Suprapubic skin (tissue), 4 donors: ENCODE results near the gene OR4C45. TPM values are rescaled to one million over a fixed set of nuclear protein-coding genes. Genes with fewer than 3 reads are reported as not detected.
"Not testable (repeated sequence)": the region's sequence is repeated elsewhere in the genome, so short reads cannot be mapped to it uniquely, and the experiment has no call there.

ENCODE experiments used
- DNase-seq, 2 donors: peaks; one replicate each; pipeline ENCODE4 v3.0.0-alpha.2; 2019; ENCODE audit warnings: low spot score in 2 of 2
- H3K27ac ChIP-seq: fragments of 200-600 bp; sonication (generic); one replicate; pipeline ENCODE4 v1.5.1; 2019
- H3K27me3 ChIP-seq: fragments of 200-600 bp; sonication (generic); one replicate; pipeline ENCODE4 v1.5.1; 2019
- H3K36me3 ChIP-seq: fragments of 200-600 bp; sonication (generic); one replicate; pipeline ENCODE4 v1.5.1; 2019
- H3K4me1 ChIP-seq: fragments of 200-600 bp; sonication (generic); one replicate; pipeline ENCODE4 v1.5.1; 2019
- H3K4me3 ChIP-seq: fragments of 200-600 bp; sonication (generic); one replicate; pipeline ENCODE4 v1.5.1; 2019; ENCODE audit warnings: mild to moderate bottlenecking
- H3K9me3 ChIP-seq: fragments of 200-600 bp; sonication (generic); one replicate; pipeline ENCODE4 v1.5.1; 2019
- CTCF ChIP-seq, 2 donors: fragments of 200-600 bp in 1 of 2; fragments of 450-650 bp in 1 of 2; sonication (generic) in 1 of 2; IDR thresholded peaks; one replicate each; pipeline ENCODE4 v1.5.1; 2016 to 2019; ENCODE audit warnings: antibody characterized with exemption in 2 of 2, mild to moderate bottlenecking in 1 of 2, moderate library complexity in 1 of 2
- EP300 ChIP-seq: sonication (generic); formaldehyde crosslinking; IDR thresholded peaks from one replicate; pipeline ENCODE4 v1.6.1; 2017; ENCODE audit warnings: antibody characterized with exemption
- POLR2A ChIP-seq, 2 donors: fragments of 450-650 bp; IDR thresholded peaks; one replicate each; pipeline ENCODE4 v1.6.1; 2017; ENCODE audit warnings: antibody characterized with exemption in 2 of 2, mild to moderate bottlenecking in 2 of 2, moderate library complexity in 2 of 2
- POLR2AphosphoS5 ChIP-seq, 3 donors: sonication (generic); formaldehyde crosslinking; IDR thresholded peaks; one replicate each; pipeline ENCODE4 v1.6.1; 2017; ENCODE audit warnings: antibody characterized with exemption in 3 of 3
- WGBS: methylation state at CpG from one replicate; pipeline ENCODE4 v1.1.5; 2018; 5-methylcytosine and 5-hydroxymethylcytosine counted together
- total RNA-seq, 4 donors: library from RNA; depleted of rRNA; stranded (reverse); fragments of >200 nt; gene quantifications; one replicate each; pipeline ENCODE4 v1.1.0, GENCODE V29; 2016

The OR4C45 gene
- total RNA-seq, 4 donors from 2014 or later = not detected

GRCh38 chr11:50074161-50074560 lies 41.5 kb downstream of the OR4C45 start:
- Histone ChIP-seq H3K9me3 (peaks cover 18% of the 10 kb centered on the region), H3K27me3 (no peaks in the 10 kb centered on the region), H3K4me3 (no peak overlapping the region), H3K27ac (no peak overlapping the region), H3K36me3 (no peaks in the 10 kb centered on the region), H3K4me1 (no peaks in the 10 kb centered on the region)
- 90% methylated on average over 6 of the region's 6 CpGs for WGBS
- no peak for DNase-seq
- TF ChIP-seq POLR2AphosphoS5 (IDR thresholded peaks at IDR 0.05) = no peak
- no peak for TF ChIP-seq POLR2A (IDR thresholded peaks at IDR 0.05)
- no peak for TF ChIP-seq EP300
- TF ChIP-seq CTCF (IDR thresholded peaks at IDR 0.05) = no peak

- no peak for DNase-seq
- Histone ChIP-seq H3K36me3 (no peaks in the 10 kb centered on the region), H3K4me1 (no peaks in the 10 kb centered on the region), H3K27me3 (no peaks in the 10 kb centered on the region), H3K4me3 (no peak overlapping the region), H3K9me3 (peaks cover 18% of the 10 kb centered on the region), H3K27ac (no peak overlapping the region)
- 76% methylated on average over 4 of the region's 4 CpGs for WGBS
- TF ChIP-seq POLR2AphosphoS5 (IDR thresholded peaks at IDR 0.05) (no peak), POLR2A (IDR thresholded peaks at IDR 0.05) (no peak), CTCF (IDR thresholded peaks at IDR 0.05) (no peak), EP300 (no peak)
Measured at GRCh38 chr11:50075856-50076255, 43.2 kb downstream of the OR4C45 start.

- peaks cover 4% of the 10 kb centered on the region for H3K9me3 ChIP-seq
- no peaks in the 10 kb centered on the region for H3K4me1 ChIP-seq
- TF ChIP-seq POLR2AphosphoS5 (IDR thresholded peaks at IDR 0.05) = no peak
- TF ChIP-seq EP300 = no peak
- no peak for TF ChIP-seq CTCF (IDR thresholded peaks at IDR 0.05)
- no peak for TF ChIP-seq POLR2A (IDR thresholded peaks at IDR 0.05)
- no peak overlapping the region for H3K27ac ChIP-seq
- no peak for DNase-seq
- H3K4me3 ChIP-seq = no peak overlapping the region
- H3K27me3 ChIP-seq = no peaks in the 10 kb centered on the region
- 81% methylated on average over 5 of the region's 5 CpGs for WGBS
- no peaks in the 10 kb centered on the region for H3K36me3 ChIP-seq
Measured at GRCh38 chr11:50077526-50077925, 44.9 kb downstream of the OR4C45 start.

GRCh38 chr11:50078001-50078400 lies 45.3 kb downstream of the OR4C45 start:
- H3K4me3 ChIP-seq = no peak overlapping the region
- H3K4me1 ChIP-seq = no peaks in the 10 kb centered on the region
- H3K27me3 ChIP-seq = no peaks in the 10 kb centered on the region
- no peak overlapping the region for H3K27ac ChIP-seq
- H3K36me3 ChIP-seq = no peaks in the 10 kb centered on the region
- WGBS = 80% methylated on average over 1 of the region's 1 CpG
- H3K9me3 ChIP-seq = peaks cover 4% of the 10 kb centered on the region
- TF ChIP-seq CTCF (IDR thresholded peaks at IDR 0.05) (no peak), POLR2AphosphoS5 (IDR thresholded peaks at IDR 0.05) (no peak), POLR2A (IDR thresholded peaks at IDR 0.05) (no peak), EP300 (no peak)
- DNase-seq = no peak

GRCh38 chr11:50078946-50079345 lies 46.3 kb downstream of the OR4C45 start:
- not testable (repeated sequence) for H3K27me3 ChIP-seq, H3K4me1 ChIP-seq, H3K36me3 ChIP-seq, H3K9me3 ChIP-seq, H3K27ac ChIP-seq, DNase-seq, H3K4me3 ChIP-seq

- Histone ChIP-seq H3K27ac (no peak overlapping the region), H3K9me3 (peaks cover 9% of the 10 kb centered on the region), H3K36me3 (no peaks in the 10 kb centered on the region), H3K4me3 (no peak overlapping the region), H3K27me3 (no peaks in the 10 kb centered on the region), H3K4me1 (no peaks in the 10 kb centered on the region)
- DNase-seq = no peak
- TF ChIP-seq POLR2A (IDR thresholded peaks at IDR 0.05) (no peak), POLR2AphosphoS5 (IDR thresholded peaks at IDR 0.05) (no peak), CTCF (IDR thresholded peaks at IDR 0.05) (no peak), EP300 (no peak)
Measured at GRCh38 chr11:50080256-50080655, 47.6 kb downstream of the OR4C45 start.
